Measurements from ENCODE around the gene KCNC1.

- TF ChIP-seq ATF3 (CRISPR knock-in tag; conservative IDR thresholded peaks at IDR 0.05) (no peak), HMGXB4 (CRISPR knock-in tag; IDR thresholded peaks at IDR 0.05) (no peak), ZNF423 (CRISPR knock-in tag; IDR thresholded peaks at IDR 0.05) (no peak), CREM (CRISPR knock-in tag; IDR thresholded peaks at IDR 0.05) (no peak), NR2C2 (CRISPR knock-in tag; IDR thresholded peaks at IDR 0.05) (no peak), ESRRA (CRISPR knock-in tag; IDR thresholded peaks at IDR 0.05; ENCODE audit: borderline replicate concordance) (no peak), ZBTB21 (CRISPR knock-in tag; IDR thresholded peaks at IDR 0.05; ENCODE audit: borderline replicate concordance) (no peak), ELF4 (CRISPR knock-in tag; IDR thresholded peaks at IDR 0.05; ENCODE audit: low read depth) (no peak)
- TF ChIP-seq, protein P1, sequence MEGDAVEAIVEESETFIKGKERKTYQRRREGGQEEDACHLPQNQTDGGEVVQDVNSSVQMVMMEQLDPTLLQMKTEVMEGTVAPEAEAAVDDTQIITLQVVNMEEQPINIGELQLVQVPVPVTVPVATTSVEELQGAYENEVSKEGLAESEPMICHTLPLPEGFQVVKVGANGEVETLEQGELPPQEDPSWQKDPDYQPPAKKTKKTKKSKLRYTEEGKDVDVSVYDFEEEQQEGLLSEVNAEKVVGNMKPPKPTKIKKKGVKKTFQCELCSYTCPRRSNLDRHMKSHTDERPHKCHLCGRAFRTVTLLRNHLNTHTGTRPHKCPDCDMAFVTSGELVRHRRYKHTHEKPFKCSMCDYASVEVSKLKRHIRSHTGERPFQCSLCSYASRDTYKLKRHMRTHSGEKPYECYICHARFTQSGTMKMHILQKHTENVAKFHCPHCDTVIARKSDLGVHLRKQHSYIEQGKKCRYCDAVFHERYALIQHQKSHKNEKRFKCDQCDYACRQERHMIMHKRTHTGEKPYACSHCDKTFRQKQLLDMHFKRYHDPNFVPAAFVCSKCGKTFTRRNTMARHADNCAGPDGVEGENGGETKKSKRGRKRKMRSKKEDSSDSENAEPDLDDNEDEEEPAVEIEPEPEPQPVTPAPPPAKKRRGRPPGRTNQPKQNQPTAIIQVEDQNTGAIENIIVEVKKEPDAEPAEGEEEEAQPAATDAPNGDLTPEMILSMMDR (IDR thresholded peaks at IDR 0.05), result no peak
- TF ChIP-seq, protein P2, sequence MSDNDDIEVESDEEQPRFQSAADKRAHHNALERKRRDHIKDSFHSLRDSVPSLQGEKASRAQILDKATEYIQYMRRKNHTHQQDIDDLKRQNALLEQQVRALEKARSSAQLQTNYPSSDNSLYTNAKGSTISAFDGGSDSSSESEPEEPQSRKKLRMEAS (CRISPR knock-in tag; IDR thresholded peaks at IDR 0.05), result no peak
- TF ChIP-seq, protein P3, sequence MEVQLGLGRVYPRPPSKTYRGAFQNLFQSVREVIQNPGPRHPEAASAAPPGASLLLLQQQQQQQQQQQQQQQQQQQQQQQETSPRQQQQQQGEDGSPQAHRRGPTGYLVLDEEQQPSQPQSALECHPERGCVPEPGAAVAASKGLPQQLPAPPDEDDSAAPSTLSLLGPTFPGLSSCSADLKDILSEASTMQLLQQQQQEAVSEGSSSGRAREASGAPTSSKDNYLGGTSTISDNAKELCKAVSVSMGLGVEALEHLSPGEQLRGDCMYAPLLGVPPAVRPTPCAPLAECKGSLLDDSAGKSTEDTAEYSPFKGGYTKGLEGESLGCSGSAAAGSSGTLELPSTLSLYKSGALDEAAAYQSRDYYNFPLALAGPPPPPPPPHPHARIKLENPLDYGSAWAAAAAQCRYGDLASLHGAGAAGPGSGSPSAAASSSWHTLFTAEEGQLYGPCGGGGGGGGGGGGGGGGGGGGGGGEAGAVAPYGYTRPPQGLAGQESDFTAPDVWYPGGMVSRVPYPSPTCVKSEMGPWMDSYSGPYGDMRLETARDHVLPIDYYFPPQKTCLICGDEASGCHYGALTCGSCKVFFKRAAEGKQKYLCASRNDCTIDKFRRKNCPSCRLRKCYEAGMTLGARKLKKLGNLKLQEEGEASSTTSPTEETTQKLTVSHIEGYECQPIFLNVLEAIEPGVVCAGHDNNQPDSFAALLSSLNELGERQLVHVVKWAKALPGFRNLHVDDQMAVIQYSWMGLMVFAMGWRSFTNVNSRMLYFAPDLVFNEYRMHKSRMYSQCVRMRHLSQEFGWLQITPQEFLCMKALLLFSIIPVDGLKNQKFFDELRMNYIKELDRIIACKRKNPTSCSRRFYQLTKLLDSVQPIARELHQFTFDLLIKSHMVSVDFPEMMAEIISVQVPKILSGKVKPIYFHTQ (CRISPR knock-in tag; IDR thresholded peaks at IDR 0.05), result no peak
- TF ChIP-seq, protein P4, sequence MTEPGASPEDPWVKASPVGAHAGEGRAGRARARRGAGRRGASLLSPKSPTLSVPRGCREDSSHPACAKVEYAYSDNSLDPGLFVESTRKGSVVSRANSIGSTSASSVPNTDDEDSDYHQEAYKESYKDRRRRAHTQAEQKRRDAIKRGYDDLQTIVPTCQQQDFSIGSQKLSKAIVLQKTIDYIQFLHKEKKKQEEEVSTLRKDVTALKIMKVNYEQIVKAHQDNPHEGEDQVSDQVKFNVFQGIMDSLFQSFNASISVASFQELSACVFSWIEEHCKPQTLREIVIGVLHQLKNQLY (CRISPR knock-in tag; IDR thresholded peaks at IDR 0.05), result no peak
Observed at GRCh38 chr11:17691550-17691949, 43.0 kb upstream of the KCNC1 start.
